Measurements from ENCODE around the gene NUDT15. TPM values are rescaled to one million over a fixed set of nuclear protein-coding genes. Genes with fewer than 3 reads are reported as not detected.

Gene NUDT15
- polyA plus RNA-seq, 1 donor (not counting 4 experiments of a cell fraction or from before 2014, with no cell fraction given): 41.1 TPM

- Histone ChIP-seq H3K79me2 (ENCODE audit: control insufficient read depth, insufficient read depth, low read length) (no peaks in the 10 kb centered on the region), H4K20me1 (ENCODE audit: control insufficient read depth, extremely low read depth, insufficient read depth, low read length) (no peaks in the 10 kb centered on the region), H2AFZ (ENCODE audit: control insufficient read depth, low read length) (no peak overlapping the region), H3K27ac (ENCODE audit: control insufficient read depth, insufficient read depth, low read length) (no peak overlapping the region), H3K9me1 (ENCODE audit: control insufficient read depth, extremely low read depth, insufficient read depth, low read length) (no peaks in the 10 kb centered on the region), H3K9me3 (ENCODE audit: control insufficient read depth, low read depth, low read length) (no peaks in the 10 kb centered on the region), H3K4me1 (ENCODE audit: control insufficient read depth, extremely low read depth, insufficient read depth, low read length) (peaks cover 21% of the 10 kb centered on the region), H3K9ac (ENCODE audit: control insufficient read depth, extremely low read depth, insufficient read depth, low read length) (no peak overlapping the region), H3K4me3 (ENCODE audit: control insufficient read depth in 2 of 3, extremely low read depth in 1 of 3, insufficient read depth in 2 of 3, low read depth in 1 of 3, low read length in 3 of 3) (no peak overlapping the region), H3K36me3 (ENCODE audit: control insufficient read depth in 2 of 2, extremely low read depth in 1 of 2, insufficient read depth in 2 of 2, low read length in 2 of 2) (no peaks in the 10 kb centered on the region), H3K4me2 (ENCODE audit: control insufficient read depth, extremely low read depth, insufficient read depth, low read depth, low read length) (no peak overlapping the region), H3K27me3 (ENCODE audit: control insufficient read depth, extremely low read depth, insufficient read depth, low read length) (no peaks in the 10 kb centered on the region)
- no peak for DNase-seq (ENCODE audit: low read depth, low spot score)
- dilution Hi-C loops (cut with MboI; ENCODE audit: extremely low pct_ligation_motif_present, low sequenced_read_pairs): no loop called here
- FAIRE-seq: no peak
- TF ChIP-seq EZH2 (IDR thresholded peaks at IDR 0.05; ENCODE audit: low read length) (no peak), CTCF (optimal IDR thresholded peaks at IDR 0.05 in 1 of 3, IDR thresholded peaks at IDR 0.05 in 1 of 3, conservative IDR thresholded peaks at IDR 0.05 in 1 of 3; ENCODE audit: extremely low read depth in 1 of 3, insufficient read depth in 2 of 3, low read length in 3 of 3) (no peak)
Measured at GRCh38 chr13:48012668-48013067, 24.9 kb upstream of the NUDT15 start.

- DNase-seq (ENCODE audit: low read depth, low spot score) (no peak), FAIRE-seq (no peak)
- Histone ChIP-seq H2AFZ (ENCODE audit: control insufficient read depth, low read length) (no peak overlapping the region), H3K27ac (ENCODE audit: control insufficient read depth, insufficient read depth, low read length) (no peak overlapping the region), H3K27me3 (ENCODE audit: control insufficient read depth, extremely low read depth, insufficient read depth, low read length) (no peaks in the 10 kb centered on the region), H3K79me2 (ENCODE audit: control insufficient read depth, insufficient read depth, low read length) (no peaks in the 10 kb centered on the region), H3K4me1 (ENCODE audit: control insufficient read depth, extremely low read depth, insufficient read depth, low read length) (peaks cover 7% of the 10 kb centered on the region), H3K4me2 (ENCODE audit: control insufficient read depth, extremely low read depth, insufficient read depth, low read depth, low read length) (no peak overlapping the region), H3K9ac (ENCODE audit: control insufficient read depth, extremely low read depth, insufficient read depth, low read length) (no peak overlapping the region), H3K4me3 (ENCODE audit: control insufficient read depth in 2 of 3, extremely low read depth in 1 of 3, insufficient read depth in 2 of 3, low read depth in 1 of 3, low read length in 3 of 3) (no peak overlapping the region), H4K20me1 (ENCODE audit: control insufficient read depth, extremely low read depth, insufficient read depth, low read length) (no peaks in the 10 kb centered on the region), H3K9me3 (ENCODE audit: control insufficient read depth, low read depth, low read length) (no peaks in the 10 kb centered on the region), H3K9me1 (ENCODE audit: control insufficient read depth, extremely low read depth, insufficient read depth, low read length) (no peaks in the 10 kb centered on the region), H3K36me3 (ENCODE audit: control insufficient read depth in 2 of 2, extremely low read depth in 1 of 2, insufficient read depth in 2 of 2, low read length in 2 of 2) (no peaks in the 10 kb centered on the region)
- dilution Hi-C loops (cut with MboI; ENCODE audit: extremely low pct_ligation_motif_present, low sequenced_read_pairs): no loop called here
- TF ChIP-seq CTCF (optimal IDR thresholded peaks at IDR 0.05 in 1 of 3, IDR thresholded peaks at IDR 0.05 in 1 of 3, conservative IDR thresholded peaks at IDR 0.05 in 1 of 3; ENCODE audit: extremely low read depth in 1 of 3, insufficient read depth in 2 of 3, low read length in 3 of 3) (no peak), EZH2 (IDR thresholded peaks at IDR 0.05; ENCODE audit: low read length) (no peak)
Measured at GRCh38 chr13:48014359-48014758, 23.2 kb upstream of the NUDT15 start.

Data from keratinocyte (primary cell).